Measurements from ENCODE around the gene MCTP2. TPM values are rescaled to one million over a fixed set of nuclear protein-coding genes. Genes with fewer than 3 reads are reported as not detected.

MCTP2 gene
- total and polyA plus RNA-seq, 2 donors = 6.7 to 9.3 TPM

DNA sequence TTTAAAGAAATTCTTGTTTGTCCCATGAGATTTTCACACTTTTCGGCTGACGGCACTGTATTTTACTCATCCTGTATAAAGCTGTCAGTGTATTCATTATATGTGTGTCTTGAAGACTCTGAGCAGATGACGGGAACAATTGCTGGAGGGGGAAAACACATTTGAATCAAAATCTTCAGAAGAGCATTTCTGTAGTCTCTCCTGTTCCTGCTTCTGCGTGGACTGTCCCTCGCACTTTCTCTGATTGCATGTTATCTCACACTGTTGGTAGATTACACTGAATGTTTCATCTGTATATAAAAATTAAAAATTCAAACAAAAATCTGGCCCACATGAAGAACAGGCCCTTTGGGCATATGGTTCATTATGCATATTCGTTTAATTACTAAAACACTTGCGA, 184.9 kb downstream of the MCTP2 start:
- Histone ChIP-seq H3K27ac (ENCODE audit: low read depth in 1 of 2, low read length in 1 of 2) (no peak overlapping the region), H3K4me1 (ENCODE audit: control insufficient read depth in 2 of 2, insufficient read depth in 2 of 2, low read length in 2 of 2) (no peaks in the 10 kb centered on the region), H3K27me3 (ENCODE audit: control insufficient read depth in 2 of 2, insufficient read depth in 1 of 2, low read length in 1 of 2) (no peaks in the 10 kb centered on the region), H3K4me3 (ENCODE audit: low read length in 2 of 2) (no peak overlapping the region), H3K9me3 (ENCODE audit: control insufficient read depth in 2 of 2, insufficient read depth in 1 of 2, low read length in 1 of 2) (no peaks in the 10 kb centered on the region), H3K36me3 (ENCODE audit: control insufficient read depth in 2 of 2, insufficient read depth in 2 of 2, low read length in 1 of 2) (no peaks in the 10 kb centered on the region)
- DNase-seq (ENCODE audit: low read depth in 6 of 9, low spot score in 9 of 9) = no peak
- 97% methylated on average over 7 of the region's 7 CpGs for WGBS

DNA sequence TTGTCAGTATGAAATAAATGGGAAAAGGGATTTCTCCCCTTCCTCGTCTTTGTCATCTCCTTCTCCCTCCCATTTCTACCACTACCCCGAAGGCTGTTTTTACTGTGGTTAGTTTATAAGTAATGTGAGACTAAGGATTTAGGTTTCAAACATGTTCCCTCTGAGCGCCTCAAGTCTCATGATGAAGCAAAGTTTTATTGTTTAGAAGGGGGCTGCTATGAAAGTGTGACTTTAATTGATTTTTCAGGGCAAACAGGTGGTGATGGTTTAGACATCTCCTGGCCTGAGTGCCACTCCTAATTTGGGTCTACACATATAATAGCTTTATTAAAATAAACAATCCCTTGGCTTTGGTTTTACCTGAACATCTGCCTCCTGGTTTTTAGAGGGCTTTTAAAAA, 185.5 kb downstream of the MCTP2 start:
- Histone ChIP-seq H3K27me3 (ENCODE audit: control insufficient read depth in 2 of 2, insufficient read depth in 1 of 2, low read length in 1 of 2) (no peaks in the 10 kb centered on the region), H3K36me3 (ENCODE audit: control insufficient read depth in 2 of 2, insufficient read depth in 2 of 2, low read length in 1 of 2) (no peaks in the 10 kb centered on the region), H3K4me3 (ENCODE audit: low read length in 2 of 2) (no peak overlapping the region), H3K27ac (ENCODE audit: low read depth in 1 of 2, low read length in 1 of 2) (no peak overlapping the region), H3K9me3 (ENCODE audit: control insufficient read depth in 2 of 2, insufficient read depth in 1 of 2, low read length in 1 of 2) (no peaks in the 10 kb centered on the region), H3K4me1 (ENCODE audit: control insufficient read depth in 2 of 2, insufficient read depth in 2 of 2, low read length in 2 of 2) (no peaks in the 10 kb centered on the region)
- DNase-seq (ENCODE audit: low read depth in 6 of 9, low spot score in 9 of 9) = no peak
- 90% methylated on average over 3 of the region's 3 CpGs for WGBS

DNA sequence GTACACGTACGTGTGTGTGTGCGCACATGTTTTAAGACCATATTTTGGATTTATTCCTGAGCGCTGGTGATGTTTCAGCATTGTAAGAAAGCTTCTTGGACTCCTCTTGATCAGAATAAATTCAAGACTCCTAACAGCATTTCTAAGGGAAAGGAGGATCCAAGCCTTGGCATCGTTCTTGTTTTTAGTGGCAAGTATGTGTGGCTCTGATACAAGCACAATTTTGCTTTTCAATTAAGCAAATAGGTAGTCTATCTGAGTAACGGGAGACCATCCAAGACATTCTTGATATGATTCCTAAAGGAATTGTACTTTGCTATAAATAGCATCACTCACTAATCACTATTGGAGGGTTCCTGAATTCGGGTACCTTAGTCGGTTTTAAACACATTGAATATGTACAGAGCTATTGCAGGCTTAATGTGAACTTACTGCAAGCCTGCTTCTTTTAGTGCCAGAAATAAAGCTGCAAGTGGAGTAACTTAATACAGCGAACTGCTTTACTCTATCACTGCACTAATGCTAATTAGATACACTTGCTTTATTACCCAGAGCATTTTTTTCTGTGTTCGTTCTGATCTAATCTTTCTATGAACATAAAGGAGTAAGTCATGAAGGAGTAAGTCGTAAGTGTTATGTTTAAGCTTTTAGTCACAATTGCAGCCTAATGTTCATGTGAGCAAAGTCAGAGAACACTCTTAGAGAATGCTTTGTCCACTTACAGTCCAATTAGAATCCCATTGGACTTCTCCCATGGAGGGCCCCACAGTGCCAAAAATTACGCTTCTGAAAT, 186.3 kb downstream of the MCTP2 start:
- H3K9me3 ChIP-seq (ENCODE audit: control insufficient read depth in 2 of 2, insufficient read depth in 1 of 2, low read length in 1 of 2) = no peaks in the 10 kb centered on the region
- H3K27ac ChIP-seq (ENCODE audit: low read depth in 1 of 2, low read length in 1 of 2) = no peak overlapping the region
- no peaks in the 10 kb centered on the region for H3K27me3 ChIP-seq (ENCODE audit: control insufficient read depth in 2 of 2, insufficient read depth in 1 of 2, low read length in 1 of 2)
- H3K4me1 ChIP-seq (ENCODE audit: control insufficient read depth in 2 of 2, insufficient read depth in 2 of 2, low read length in 2 of 2) = no peaks in the 10 kb centered on the region
- WGBS = 95% methylated on average over 12 of the region's 12 CpGs
- no peaks in the 10 kb centered on the region for H3K36me3 ChIP-seq (ENCODE audit: control insufficient read depth in 2 of 2, insufficient read depth in 2 of 2, low read length in 1 of 2)
- H3K4me3 ChIP-seq (ENCODE audit: low read length in 2 of 2) = no peak overlapping the region
- DNase-seq (ENCODE audit: low read depth in 6 of 9, low spot score in 9 of 9) = no peak

- Histone ChIP-seq H3K27ac (ENCODE audit: low read depth in 1 of 2, low read length in 1 of 2) (no peak overlapping the region), H3K36me3 (ENCODE audit: control insufficient read depth in 2 of 2, insufficient read depth in 2 of 2, low read length in 1 of 2) (no peaks in the 10 kb centered on the region), H3K4me3 (ENCODE audit: low read length in 2 of 2) (no peak overlapping the region), H3K27me3 (ENCODE audit: control insufficient read depth in 2 of 2, insufficient read depth in 1 of 2, low read length in 1 of 2) (no peaks in the 10 kb centered on the region), H3K9me3 (ENCODE audit: control insufficient read depth in 2 of 2, insufficient read depth in 1 of 2, low read length in 1 of 2) (no peaks in the 10 kb centered on the region), H3K4me1 (ENCODE audit: control insufficient read depth in 2 of 2, insufficient read depth in 2 of 2, low read length in 2 of 2) (no peaks in the 10 kb centered on the region)
- no peak for DNase-seq (ENCODE audit: low read depth in 6 of 9, low spot score in 9 of 9)
- 96% methylated on average over 1 of the region's 1 CpG for WGBS
These were observed 190.3 kb downstream of the MCTP2 start for GRCh38 chr15:94421706-94422105.

GRCh38 chr15:94432279-94432678, 200.9 kb downstream of the MCTP2 start:
- Histone ChIP-seq H3K27me3 (ENCODE audit: control insufficient read depth in 2 of 2, insufficient read depth in 1 of 2, low read length in 1 of 2) (no peaks in the 10 kb centered on the region), H3K9me3 (ENCODE audit: control insufficient read depth in 2 of 2, insufficient read depth in 1 of 2, low read length in 1 of 2) (no peaks in the 10 kb centered on the region), H3K4me3 (ENCODE audit: low read length in 2 of 2) (no peak overlapping the region), H3K36me3 (ENCODE audit: control insufficient read depth in 2 of 2, insufficient read depth in 2 of 2, low read length in 1 of 2) (no peaks in the 10 kb centered on the region), H3K27ac (ENCODE audit: low read depth in 1 of 2, low read length in 1 of 2) (no peak overlapping the region), H3K4me1 (ENCODE audit: control insufficient read depth in 2 of 2, insufficient read depth in 2 of 2, low read length in 2 of 2) (no peaks in the 10 kb centered on the region)
- no peak for DNase-seq (ENCODE audit: low read depth in 6 of 9, low spot score in 9 of 9)
- WGBS = 100% methylated on average over 1 of the region's 1 CpG

GRCh38 chr15:94439158-94439557, 207.8 kb downstream of the MCTP2 start:
- Histone ChIP-seq H3K27me3 (ENCODE audit: control insufficient read depth in 2 of 2, insufficient read depth in 1 of 2, low read length in 1 of 2) (no peaks in the 10 kb centered on the region), H3K27ac (ENCODE audit: low read depth in 1 of 2, low read length in 1 of 2) (no peak overlapping the region)
- WGBS = 97% methylated on average over 3 of the region's 3 CpGs

GRCh38 chr15:94441760-94442159, 210.4 kb downstream of the MCTP2 start:
- Histone ChIP-seq H3K9me3 (ENCODE audit: control insufficient read depth in 2 of 2, insufficient read depth in 1 of 2, low read length in 1 of 2) (no peaks in the 10 kb centered on the region), H3K4me3 (ENCODE audit: low read length in 2 of 2) (no peak overlapping the region), H3K4me1 (ENCODE audit: control insufficient read depth in 2 of 2, insufficient read depth in 2 of 2, low read length in 2 of 2) (no peaks in the 10 kb centered on the region), H3K27ac (ENCODE audit: low read depth in 1 of 2, low read length in 1 of 2) (no peak overlapping the region), H3K27me3 (ENCODE audit: control insufficient read depth in 2 of 2, insufficient read depth in 1 of 2, low read length in 1 of 2) (no peaks in the 10 kb centered on the region), H3K36me3 (ENCODE audit: control insufficient read depth in 2 of 2, insufficient read depth in 2 of 2, low read length in 1 of 2) (no peaks in the 10 kb centered on the region)
- no peak for DNase-seq (ENCODE audit: low read depth in 6 of 9, low spot score in 9 of 9)
- whole genome bisulfite sequencing = 96% methylated on average over 3 of the region's 3 CpGs

More at GRCh38 chr15:94439158-94439557, 207.8 kb downstream of the MCTP2 start:
- no peak for DNase-seq (ENCODE audit: low read depth in 6 of 9, low spot score in 9 of 9)
- no peaks in the 10 kb centered on the region for H3K4me1 ChIP-seq (ENCODE audit: control insufficient read depth in 2 of 2, insufficient read depth in 2 of 2, low read length in 2 of 2)
- H3K36me3 ChIP-seq (ENCODE audit: control insufficient read depth in 2 of 2, insufficient read depth in 2 of 2, low read length in 1 of 2) = no peaks in the 10 kb centered on the region
- H3K9me3 ChIP-seq (ENCODE audit: control insufficient read depth in 2 of 2, insufficient read depth in 1 of 2, low read length in 1 of 2) = no peaks in the 10 kb centered on the region
- no peak overlapping the region for H3K4me3 ChIP-seq (ENCODE audit: low read length in 2 of 2)

DNA sequence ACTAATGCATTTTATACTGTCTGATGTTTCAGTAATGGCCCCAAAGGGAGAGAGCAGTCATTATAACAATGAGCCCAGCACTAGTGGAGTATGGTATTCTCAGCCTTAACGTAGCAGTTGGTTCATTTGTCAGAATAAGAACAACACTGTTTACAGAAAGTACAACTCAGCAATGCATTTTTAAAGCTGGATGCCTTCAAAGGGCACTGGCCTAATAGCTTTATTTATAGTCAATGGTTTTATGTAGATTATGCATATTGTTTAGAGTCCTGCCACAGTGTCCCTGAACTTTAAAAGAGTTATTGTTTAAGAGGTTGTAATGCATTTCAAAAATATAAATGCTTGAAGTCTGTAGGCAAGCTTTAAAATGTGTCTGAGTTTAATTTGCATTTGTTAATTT, 211.1 kb downstream of the MCTP2 start:
- no peak for DNase-seq (ENCODE audit: low read depth in 6 of 9, low spot score in 9 of 9)
- Histone ChIP-seq H3K27me3 (ENCODE audit: control insufficient read depth in 2 of 2, insufficient read depth in 1 of 2, low read length in 1 of 2) (no peaks in the 10 kb centered on the region), H3K4me3 (ENCODE audit: low read length in 2 of 2) (no peak overlapping the region), H3K9me3 (ENCODE audit: control insufficient read depth in 2 of 2, insufficient read depth in 1 of 2, low read length in 1 of 2) (no peaks in the 10 kb centered on the region), H3K4me1 (ENCODE audit: control insufficient read depth in 2 of 2, insufficient read depth in 2 of 2, low read length in 2 of 2) (no peaks in the 10 kb centered on the region), H3K36me3 (ENCODE audit: control insufficient read depth in 2 of 2, insufficient read depth in 2 of 2, low read length in 1 of 2) (no peaks in the 10 kb centered on the region), H3K27ac (ENCODE audit: low read depth in 1 of 2, low read length in 1 of 2) (no peak overlapping the region)
- WGBS = 100% methylated on average over 1 of the region's 1 CpG

GRCh38 chr15:94443186-94443585, 211.8 kb downstream of the MCTP2 start:
- no peaks in the 10 kb centered on the region for H3K27me3 ChIP-seq (ENCODE audit: control insufficient read depth in 2 of 2, insufficient read depth in 1 of 2, low read length in 1 of 2)
- no peaks in the 10 kb centered on the region for H3K36me3 ChIP-seq (ENCODE audit: control insufficient read depth in 2 of 2, insufficient read depth in 2 of 2, low read length in 1 of 2)
- 98% methylated on average over 5 of the region's 5 CpGs for WGBS
- DNase-seq (ENCODE audit: low read depth in 6 of 9, low spot score in 9 of 9) = no peak
- H3K9me3 ChIP-seq (ENCODE audit: control insufficient read depth in 2 of 2, insufficient read depth in 1 of 2, low read length in 1 of 2) = no peaks in the 10 kb centered on the region
- no peak overlapping the region for H3K4me3 ChIP-seq (ENCODE audit: low read length in 2 of 2)
- H3K4me1 ChIP-seq (ENCODE audit: control insufficient read depth in 2 of 2, insufficient read depth in 2 of 2, low read length in 2 of 2) = no peaks in the 10 kb centered on the region
- H3K27ac ChIP-seq (ENCODE audit: low read depth in 1 of 2, low read length in 1 of 2) = no peak overlapping the region
